NOMO-1 treated with DMSO at 0.1 percent for 48 hours (cell line): Measurements from ENCODE around the gene PRPF40A.

Experiments
- DNase-seq: peaks from one replicate; lab custom pipeline; 2025; ENCODE audit not compliant: unreplicated experiment; lab: John Stamatoyannopoulos, UW

Gene PRPF40A

DNA sequence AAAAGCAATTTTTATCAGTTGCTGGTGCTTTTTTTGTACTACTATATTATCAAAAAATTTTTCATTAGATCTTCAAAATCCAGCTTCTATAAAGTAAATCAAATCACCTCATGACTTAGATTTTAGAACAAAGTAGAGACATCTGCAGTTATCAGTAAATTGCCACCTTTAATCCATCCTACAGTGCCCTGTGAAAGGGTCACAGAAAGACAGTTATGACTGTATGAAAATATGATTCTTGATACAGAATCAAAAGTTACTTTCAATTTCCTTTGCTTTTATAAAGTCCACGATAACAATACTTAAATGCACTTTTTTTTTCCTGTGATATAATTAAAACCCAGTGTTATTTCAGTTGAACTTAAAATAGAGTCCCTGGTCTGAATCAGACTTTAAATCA is 61.4 kb downstream of the PRPF40A start:
- DNase-seq, result no peak

DNA sequence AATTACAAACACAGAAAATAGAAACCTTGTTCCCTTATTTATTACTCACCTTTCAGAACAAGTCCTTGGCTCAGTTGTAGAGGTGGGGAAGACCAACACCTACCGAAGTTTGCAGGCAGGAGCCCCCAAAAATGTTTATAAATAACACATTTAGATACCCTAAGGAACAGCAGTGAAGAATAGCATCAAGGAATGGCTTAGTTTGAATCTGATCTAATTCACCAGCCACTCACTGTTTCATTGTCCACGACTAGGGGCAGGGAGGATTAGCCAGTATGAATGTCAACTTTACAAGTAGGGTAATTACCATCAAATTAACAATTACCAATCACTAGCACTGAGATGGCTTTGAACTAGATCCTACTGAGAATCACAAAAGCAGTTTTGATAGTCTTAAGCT is 65.4 kb downstream of the PRPF40A start:
- DNase-seq, result no peak

DNA sequence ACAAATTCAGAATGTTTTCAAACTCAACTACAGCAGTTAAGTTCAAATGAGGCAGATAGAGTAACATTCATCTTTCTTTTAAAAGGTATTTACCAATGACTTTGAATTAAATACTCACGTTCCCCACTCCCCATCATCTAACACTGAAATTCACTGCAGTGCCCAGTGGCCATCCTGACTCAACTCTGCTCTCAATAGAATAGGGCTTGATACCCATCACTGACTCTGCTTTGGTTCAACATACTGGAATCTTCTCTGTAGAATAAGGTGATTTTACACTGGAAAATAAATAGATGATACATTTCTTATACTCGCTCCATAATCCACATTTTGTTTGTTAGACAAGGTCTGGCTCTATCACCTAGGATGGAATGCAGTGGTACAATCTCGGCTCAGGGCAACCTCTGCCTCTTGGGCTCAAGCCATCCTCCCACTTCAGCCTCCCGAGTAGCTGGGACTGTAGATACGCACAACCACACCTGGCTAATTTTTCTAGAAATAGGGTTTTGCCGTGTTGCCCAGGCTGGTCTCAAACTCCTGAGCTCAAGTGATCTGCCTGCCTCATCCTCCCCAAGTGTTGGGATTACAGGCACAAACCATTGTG is 66.4 kb downstream of the PRPF40A start:
- DNase-seq, result no peak

DNA sequence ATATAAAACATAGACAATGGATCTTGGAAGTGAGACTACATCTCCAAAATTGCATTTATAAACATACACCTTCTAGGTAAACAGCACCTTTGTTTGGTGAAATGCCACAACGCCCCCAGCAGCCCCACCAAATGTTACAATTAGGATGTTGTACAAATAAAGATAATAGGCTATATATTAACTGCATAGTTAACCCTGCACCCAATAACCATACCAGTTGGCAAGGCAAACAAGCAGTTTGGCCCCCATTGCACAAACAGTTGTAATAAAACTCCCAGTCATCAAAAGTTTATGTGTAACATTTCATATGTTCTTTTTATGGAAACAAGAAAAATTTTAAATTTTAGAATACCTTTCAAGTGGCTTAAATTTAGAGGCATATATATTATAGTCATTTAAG is 67.3 kb downstream of the PRPF40A start:
- no peak for DNase-seq

DNA sequence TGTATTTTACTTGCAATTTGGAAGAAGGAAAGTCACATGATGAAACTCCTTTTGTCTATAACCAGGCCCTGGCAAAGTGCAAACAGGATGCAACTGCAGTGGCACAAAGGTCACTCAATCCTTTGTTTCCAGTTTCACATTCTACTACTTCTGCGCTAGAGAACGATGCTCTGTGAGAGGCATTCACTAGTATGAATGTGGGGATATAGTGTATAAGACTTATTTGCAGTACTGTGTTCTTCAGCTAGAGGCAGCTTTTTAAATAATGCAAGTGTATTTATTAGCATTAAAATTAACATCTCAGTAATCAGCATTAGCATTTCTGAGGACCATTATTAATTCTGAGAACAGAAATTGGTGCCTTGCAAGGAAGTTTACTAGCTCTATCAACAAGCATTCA is 68.9 kb downstream of the PRPF40A start:
- DNase-seq, result no peak

DNA sequence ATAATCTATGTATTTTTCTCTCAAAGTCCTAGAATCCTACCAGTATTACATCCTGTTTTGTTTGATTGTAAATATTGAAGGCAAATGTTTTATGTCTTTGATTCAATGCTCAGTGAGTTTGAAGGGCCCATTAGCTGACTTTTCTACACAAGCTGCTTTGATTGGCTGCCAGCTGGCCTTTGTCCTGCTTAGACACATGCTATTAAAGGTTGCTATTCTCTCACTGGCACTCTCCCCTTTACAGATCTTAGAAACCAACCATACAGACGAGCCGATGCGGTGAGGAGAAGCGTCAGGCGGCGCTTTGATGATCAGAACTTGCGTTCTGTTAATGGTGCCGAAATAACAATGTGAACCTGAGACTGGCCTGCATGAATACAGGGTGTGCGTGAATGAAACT is 69.7 kb downstream of the PRPF40A start:
- no peak for DNase-seq

DNA sequence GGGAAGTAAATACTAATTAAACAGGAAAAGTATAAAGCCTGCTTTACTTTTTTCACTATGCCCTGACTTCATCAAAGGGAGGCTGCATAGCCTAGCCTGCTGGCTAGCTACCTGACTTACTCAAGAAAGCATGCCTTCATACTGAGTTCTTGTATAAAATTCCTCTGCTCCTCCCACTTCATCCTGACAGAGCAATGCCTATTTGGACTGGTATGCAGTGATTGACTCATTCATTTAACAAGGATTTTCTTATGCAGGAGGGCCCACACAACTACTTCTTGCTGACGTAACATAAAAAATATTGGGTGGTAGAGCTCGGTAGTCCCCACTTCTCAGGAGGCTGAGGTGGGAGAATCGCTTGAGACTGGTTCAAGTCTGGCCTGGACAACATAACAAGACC is 70.5 kb downstream of the PRPF40A start:
- no peak for DNase-seq

DNA sequence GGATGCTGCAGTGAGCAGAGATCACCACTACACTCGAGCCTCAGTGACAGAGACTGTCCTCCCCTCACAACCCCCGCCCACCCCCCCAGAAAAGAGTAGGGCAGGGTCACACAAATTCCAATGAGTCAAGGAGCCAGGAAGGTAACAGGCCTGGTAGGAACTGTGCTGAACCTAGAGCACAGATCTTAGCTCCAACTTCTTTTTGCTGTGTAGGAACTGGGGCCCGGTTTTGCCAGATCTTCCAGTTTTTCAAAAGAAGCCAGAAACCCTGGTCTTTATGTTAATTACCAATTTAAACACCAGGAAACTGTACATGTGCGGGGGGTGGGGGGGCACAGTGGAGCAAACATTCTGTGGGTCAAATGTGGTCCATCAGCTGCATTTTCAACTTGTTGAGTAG is 71.0 kb downstream of the PRPF40A start:
- DNase-seq, result no peak

DNA sequence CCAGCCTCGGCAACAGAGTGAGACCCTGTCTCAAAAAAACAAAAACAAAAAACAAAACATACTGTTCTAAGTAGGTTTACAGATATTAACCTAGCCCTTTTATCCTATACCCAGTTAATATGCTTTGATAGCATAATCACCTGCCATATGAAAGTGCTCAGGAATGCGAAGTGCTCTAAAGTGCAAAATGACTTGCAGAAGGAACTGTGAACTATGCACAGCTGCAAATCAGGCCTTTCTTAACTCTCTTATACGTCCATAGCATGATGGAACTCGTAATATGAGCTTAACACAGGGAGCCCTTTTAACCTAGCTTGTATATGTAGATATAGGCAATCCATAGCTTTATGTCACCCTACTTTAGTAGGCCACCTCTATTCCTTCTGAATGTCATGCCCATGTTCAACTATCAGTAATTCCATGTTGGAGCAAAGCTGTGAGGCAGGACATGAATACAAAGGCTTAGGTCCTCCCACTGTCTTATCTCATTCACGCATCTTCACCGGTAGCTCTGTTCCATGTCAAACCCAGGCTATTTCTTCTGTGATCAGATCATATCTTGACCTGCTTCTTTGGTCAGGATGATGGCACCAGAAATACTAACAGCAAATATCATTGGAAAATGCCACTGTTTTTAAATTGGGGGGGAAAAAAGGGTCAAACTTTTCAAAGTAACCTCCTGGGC is 72.9 kb downstream of the PRPF40A start:
- DNase-seq, result no peak

DNA sequence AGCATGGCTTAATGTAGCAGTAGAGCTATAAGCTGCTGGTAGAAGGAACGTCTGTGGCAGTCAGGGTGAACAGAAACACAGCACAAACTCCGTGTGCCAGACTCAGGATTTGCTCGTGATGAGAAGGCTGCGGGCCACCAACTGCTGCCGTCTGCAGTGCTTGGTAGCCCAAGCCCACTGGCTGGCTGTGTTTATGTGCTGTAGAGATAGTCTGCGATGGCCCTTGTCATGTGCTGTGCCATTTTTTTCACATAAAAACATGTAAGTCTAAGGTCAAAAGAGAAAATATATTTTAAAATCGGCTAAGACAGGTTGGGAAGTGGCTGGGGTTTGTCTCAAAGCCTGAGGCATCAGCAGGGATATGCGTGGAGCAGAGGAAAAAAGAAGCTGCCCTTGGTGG is 78.7 kb downstream of the PRPF40A start:
- no peak for DNase-seq

DNA sequence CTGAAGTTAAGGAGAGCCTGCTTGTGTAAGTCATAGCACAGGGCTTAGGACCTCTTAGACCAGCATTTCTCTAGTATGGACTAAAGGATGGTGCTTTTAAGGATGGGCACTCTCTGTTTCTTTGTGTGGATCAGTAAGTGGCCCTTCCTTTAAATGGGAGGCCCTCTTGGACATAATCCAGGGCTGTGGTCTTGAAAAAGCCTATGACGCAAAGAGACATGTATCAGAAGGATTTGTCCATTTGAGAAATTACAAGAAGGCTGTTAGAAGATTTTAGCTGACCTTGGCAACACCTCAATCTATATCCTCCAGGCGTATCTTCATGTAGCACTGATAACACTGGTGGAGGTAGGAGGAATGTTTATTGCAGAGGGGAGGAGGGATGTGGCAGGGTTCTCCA is 79.2 kb downstream of the PRPF40A start:
- DNase-seq, result no peak

DNA sequence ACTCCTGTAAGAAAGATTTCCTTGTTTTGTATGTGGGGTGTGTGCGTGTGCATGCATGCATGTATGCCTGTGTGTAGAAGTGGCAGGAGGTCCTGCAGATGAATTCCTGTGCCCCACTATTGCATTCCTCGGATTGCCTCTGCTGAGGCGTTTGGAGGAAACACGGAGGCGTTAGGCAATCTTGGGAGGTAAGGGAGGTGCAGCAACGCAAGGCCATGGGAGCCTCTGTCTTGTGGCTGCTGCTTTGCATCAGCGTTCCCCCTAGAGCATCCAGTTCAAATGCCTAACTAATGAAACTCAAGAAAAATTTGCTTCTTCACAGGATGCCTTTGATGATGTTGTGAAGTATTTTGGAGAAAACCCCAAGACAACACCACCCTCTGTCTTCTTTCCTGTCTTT is 80.0 kb downstream of the PRPF40A start:
- DNase-seq, result no peak

DNA sequence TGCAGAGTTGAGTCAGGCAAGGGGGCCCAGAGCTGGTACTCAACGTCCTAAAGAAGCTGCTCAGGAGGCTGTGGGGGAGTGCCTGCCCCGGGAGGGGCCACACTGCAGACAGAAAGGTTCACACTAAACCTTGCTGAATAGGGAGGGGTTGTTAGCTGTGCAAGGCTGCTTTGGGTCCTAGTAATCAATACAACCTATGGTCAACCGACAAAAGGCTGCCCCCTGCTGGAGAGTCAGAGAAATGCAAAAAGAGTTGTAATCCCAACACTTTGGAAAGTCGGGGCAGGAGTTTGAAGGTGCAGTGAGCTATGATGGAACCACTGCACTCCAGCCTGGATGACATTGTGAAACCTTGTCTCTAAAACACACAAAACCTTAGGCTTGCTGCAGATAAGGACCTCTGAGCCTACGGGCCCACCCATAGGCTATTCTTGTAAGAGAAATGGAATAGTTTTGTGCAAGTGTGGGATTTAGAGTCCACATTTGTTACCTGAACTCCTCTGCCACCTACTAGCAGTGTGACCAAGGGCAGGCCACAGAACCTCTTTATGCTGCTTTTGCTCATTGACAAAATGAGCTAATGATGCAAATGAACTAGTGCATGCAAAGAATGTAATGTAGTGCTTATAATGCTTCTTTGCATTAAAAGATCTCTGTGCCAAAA is 81.5 kb downstream of the PRPF40A start:
- DNase-seq, result peak; percentile 62

DNA sequence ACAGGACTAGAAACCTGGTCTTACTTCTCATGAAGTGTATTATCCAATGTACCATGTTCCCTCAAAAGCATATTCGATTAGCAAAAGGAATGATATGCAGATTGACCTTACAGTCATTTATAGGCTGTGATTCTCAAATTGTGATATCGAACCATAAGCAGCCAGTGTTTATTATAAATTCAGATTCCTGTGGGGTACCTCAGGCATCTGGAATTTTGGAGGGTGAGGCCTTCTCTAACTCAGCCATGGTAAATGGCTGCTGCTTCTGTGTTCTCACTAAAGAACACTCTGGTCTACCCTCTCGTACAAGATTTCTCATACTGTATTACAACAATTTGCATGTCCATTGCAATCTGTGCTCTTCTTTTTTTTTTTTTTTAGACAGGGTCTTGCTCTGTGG is 84.5 kb downstream of the PRPF40A start:
- no peak for DNase-seq

DNA sequence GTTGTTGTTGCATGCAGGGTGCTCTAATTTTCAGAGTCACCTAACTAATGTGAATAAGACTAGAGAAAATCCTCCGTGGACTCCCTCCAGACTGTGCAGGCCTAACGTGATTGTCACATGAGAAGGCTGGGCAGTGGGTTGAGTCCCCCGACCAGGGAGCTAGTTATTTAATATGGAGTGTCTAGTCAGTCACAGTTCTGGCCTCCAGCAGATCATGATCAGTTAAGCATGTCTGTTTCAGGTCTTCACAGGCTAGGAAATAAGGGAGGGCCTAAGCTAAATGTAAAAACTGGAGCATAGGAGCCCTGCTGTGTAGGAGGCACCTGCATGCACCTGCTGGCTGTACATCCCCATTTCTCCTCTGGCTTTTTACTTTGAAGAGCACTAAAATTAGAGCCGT is 86.8 kb downstream of the PRPF40A start:
- DNase-seq, result no peak

DNA sequence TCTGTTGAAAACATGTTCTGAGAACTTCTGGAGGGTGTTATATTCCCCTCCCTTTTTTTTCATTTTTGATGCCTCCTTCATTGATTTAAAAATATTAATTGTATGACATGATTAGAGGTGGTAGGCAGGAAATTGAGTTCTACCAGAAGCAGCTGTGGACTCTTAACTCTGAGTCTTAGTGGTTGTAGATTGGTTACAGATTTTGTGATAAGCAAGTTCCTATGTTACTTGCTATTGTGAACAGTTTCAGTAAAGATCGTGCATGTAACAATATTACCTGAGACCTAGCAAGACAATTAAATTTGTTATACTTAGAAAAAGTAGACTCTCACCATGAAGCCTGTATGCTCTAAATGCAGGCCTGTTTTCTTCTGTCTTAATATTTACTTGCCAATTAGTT is 88.1 kb downstream of the PRPF40A start:
- DNase-seq, result no peak

DNA sequence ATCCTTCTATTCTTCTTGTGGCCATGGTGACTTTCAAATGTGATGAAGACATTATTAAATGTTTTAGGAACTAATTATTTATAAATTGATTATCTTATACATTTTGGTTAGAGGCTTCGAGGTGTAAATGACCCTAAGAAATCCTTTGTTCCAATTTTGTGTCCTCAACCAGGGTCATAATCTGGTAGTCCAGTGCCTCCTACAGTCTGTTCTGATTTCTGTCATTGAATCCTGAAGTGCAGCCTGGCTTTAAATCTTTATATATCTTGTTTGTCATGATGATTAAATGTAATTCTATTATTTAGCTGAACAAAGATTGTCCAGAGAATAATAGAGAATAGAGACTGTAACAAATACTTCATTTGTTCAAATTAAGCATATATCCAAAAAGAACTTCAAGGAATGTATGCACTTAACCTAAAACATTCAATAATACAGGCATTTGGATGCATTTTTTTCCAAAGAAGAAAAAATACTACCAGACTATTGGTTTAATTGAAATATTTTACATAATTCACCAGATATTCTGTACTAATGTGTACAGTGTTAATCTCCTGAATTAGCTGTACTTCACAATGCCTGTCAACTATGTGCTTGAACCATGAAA is 89.8 kb downstream of the PRPF40A start:
- DNase-seq, result peak; percentile 36

DNA sequence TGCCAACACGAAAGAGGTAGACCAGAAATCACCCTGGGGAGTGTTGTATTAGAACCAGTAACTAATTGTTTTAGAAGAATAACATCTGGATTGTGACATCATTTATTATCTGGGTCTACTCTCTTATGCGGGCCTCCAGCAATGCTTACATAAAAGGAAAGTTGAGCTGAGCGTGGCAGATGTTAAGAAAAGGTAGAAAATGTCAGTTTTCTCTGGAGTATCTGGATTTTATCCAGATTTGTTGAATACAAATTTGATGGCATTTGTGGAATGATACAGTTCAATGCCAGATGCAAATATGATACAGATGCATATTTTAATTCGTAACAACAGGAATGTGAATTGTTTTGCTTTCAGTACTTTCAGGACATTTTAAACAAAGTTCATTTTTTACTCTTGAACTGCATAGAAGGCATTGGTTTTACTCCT is 90.3 kb downstream of the PRPF40A start:
- no peak for DNase-seq

DNA sequence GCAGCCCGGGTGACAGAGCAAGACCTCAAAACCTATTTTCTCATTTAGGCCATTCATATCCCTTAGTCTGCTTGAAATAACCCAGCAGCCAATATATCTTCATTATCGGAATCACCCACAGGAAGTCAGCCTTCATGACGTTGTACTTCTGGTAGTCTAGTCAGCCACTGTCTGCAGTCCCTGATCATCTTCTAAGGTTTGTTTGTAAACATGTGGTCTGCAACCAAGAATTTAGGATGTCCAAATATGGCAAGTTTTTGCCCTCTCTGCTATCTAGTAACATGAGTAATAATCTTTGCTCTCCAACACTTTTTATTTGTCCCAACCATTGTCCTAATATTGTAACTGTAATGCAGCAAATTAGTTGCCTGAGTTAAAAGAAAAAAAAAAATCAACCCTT is 92.5 kb downstream of the PRPF40A start:
- DNase-seq, result no peak

DNA sequence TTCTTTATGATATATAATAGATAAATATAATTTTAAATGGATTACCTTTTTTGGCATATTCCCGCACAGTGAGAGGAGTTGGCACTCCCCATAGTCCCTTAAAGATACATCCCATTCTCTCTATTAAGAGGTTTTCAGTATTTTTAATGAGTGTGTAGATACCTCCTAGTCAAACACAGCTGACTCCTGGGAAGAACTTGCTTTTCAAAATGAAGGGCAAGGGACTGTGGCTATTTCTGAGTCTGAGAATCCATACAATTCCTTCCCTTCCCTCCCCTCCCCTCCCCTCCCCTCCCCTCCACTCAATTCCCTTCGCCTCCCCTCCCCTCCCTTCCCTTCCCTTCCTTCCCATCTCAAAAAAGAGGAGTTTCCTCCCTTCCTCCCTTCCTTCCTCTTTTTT is 93.5 kb downstream of the PRPF40A start:
- no peak for DNase-seq

DNA sequence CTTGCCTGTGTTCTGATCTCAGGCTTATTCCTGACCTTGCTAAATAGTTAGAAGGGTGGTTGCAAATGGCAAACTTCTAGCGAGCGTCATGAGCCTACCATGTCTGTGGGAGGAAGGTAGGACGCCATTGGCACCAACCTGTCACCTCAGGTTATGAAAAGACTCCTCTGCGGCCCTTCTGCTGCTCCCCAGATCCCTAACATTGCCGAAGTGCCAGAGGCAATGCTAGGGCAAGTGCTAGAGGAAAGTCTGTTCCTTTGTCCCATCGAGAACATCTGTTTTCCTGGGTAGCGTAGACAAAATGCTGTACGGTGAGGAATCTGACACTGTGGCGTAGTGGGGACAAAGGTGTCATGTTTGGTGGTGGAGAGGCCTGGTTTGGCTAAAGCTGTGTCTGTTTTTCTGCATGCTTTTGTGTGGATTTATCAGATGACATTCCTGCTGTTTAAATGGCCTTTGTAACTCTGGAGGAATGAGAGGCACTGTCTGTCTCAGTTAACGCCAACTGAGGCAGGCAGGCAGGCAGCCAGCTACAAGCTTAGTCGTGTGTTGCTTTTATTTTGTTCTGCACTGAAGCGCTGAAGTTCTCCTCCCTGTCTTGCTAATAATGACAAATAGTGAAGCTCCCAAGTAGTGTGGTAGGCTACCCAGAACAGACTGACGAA is 94.1 kb downstream of the PRPF40A start:
- no peak for DNase-seq

DNA sequence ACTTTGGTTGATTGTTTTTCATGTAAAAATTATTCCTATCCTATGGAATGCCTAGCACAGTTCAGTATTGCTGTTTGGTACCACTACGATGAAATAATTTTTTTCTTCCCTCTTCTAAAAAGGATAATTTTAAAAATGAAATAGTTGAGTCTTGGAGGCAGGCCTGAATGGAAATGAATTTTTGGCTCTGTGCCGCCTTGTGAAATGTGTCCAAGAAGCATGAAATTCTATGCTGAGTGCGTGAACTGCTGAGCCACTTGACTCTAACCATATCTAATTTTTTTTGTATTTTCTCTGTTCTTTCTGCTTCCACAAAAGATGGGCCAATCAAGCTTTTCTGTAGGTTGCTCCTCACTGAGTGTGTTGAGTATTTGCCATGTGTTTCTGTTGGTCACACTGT is 95.0 kb downstream of the PRPF40A start:
- no peak for DNase-seq
